HG03025 (cell line): ENCODE data around the gene DCDC2B.
A peak's percentile ranks its signal among the peaks of the same experiment; 100 is the strongest.
"Not testable (repeated sequence)": the region's sequence is repeated elsewhere in the genome, so short reads cannot be mapped to it uniquely, and the experiment has no call there.

Experiments used
- ATAC-seq: cut with Tn5 transposase; IDR thresholded peaks from one replicate; pipeline ENCODE4 v1.9.1; 2021; ENCODE audit warnings: mild to moderate bottlenecking, moderate library complexity; ENCODE audit not compliant: unreplicated experiment, low FRiP score

The DCDC2B gene

DNA sequence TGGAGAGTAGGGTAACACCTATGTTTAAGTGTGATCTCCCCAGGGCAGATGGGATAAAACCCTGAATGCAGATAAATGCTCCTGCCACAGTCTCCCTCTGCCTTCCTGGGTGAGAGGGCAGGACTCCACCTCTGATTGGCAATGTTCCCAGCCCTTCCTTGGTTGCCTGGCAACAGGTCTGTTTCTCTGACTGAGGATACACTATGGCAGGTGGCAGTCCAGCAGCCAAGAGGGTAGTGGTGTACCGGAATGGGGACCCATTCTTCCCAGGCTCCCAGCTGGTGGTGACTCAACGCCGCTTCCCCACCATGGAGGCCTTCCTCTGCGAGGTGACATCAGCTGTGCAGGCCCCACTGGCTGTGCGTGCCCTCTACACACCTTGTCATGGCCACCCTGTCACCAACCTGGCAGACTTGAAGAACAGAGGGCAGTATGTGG lies at the start of gene DCDC2B:
Gene DCDC2B, plus strand, starts transcription at position 199 of the 438 bp plus-strand sequence. Its CDS starts 5 bp downstream, at position 204.
- no peak for ATAC-seq

DNA sequence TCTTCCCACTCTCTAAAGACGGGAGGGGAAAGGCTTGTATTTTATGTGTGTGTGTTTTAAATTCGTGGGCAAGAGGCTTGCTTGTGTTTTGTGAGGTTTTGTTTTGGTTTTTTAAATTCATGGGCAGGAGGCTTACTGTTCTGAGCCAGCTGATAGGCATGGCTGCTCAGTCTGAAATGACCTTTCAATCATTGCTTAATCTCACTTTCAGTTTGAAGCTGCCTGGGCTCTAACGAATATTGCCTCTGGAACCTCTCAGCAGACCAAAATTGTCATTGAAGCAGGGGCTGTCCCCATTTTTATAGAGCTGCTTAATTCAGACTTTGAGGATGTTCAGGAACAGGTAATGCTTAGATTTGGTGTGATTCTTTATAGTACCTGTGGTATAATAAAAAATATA lies 49.7 kb upstream of the DCDC2B start:
- ATAC-seq = no peak

DNA sequence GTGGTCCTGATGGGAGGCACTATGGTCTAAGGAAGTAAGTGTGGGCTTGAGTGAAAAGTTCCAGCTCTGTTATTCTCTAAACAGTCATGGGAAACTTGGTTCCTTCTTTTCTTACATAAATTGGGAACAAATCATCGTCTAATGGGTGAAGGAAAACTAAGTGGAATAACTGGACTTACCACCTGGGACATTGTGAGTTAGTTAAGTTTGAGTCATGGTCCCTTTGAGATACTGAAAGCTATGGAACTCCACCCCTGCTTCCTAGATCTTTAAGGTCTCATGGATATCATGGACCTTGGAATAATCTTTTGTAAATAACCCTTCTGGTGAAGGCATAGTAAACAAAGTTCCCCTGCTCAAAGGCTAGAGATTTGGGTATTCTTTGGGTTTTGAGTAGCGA lies 45.5 kb upstream of the DCDC2B start:
- ATAC-seq = no peak

DNA sequence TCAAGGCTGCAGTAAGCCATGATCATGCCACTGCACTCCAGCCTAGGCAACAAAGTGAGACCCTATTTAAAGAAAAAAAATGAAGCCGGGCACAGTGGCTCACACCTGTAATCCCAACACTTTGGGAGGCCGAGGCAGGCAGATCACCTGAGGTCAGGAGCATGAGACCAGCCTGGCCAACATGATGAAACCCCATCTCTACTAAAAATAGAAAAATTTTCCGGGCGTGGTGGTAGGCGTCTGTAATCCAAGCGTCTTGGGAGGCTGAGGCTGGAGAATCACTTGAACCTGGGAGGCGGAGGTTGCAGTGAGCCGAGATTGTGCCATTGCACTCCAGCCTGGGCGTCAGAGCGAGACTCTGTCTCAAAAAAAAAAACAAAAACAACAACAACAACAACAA lies 43.3 kb upstream of the DCDC2B start:
- ATAC-seq = not testable (repeated sequence)

DNA sequence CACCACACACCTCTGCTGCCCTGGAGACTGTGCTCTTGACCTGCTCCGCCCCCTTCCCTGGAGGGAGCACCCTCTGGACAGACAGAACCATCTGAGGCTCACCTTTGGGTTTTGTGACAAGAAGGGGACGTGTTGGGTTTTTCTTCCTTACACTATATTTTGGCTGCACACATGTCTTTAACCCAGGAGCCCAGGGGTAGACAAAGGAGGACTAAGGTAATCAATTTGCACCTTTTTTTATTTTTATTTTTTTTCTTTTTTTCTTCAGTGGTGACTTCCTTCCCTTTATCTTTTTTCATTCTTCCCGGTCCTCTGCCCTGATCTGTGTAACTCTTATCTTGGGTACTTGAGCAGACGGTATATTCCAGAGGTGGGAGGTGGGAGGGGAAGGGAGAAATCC lies 37.9 kb upstream of the DCDC2B start:
- no peak for ATAC-seq

DNA sequence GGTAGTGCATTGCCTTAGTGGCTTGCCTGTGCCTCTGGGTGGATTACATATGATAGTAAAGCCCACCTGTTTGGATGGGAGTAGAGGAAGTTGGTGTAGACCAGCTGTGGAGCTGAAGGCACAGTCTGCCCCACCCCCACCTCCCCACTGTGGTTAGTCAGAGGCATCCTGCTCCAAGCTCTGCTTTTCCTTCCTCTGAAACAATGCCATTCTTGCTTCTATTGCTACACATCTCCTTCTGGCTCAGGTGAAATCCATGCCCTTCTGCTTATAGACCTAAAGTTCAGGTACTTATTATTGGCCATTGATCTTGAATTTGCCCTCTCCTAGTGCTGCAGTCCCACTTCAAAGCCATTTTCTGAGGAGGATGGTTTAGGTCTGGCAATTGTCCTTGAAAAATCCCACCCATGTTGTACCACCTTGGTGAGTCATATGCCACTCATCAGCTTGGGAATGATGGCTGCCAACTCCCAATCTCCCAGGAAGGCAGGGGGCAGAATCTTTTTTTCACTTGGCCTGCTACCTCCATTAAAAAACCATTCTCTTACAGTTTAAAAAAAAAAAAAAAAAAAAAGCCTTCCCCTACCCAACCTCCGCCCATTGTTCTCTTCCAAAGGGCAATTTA lies 36.2 kb upstream of the DCDC2B start:
- no peak for ATAC-seq

DNA sequence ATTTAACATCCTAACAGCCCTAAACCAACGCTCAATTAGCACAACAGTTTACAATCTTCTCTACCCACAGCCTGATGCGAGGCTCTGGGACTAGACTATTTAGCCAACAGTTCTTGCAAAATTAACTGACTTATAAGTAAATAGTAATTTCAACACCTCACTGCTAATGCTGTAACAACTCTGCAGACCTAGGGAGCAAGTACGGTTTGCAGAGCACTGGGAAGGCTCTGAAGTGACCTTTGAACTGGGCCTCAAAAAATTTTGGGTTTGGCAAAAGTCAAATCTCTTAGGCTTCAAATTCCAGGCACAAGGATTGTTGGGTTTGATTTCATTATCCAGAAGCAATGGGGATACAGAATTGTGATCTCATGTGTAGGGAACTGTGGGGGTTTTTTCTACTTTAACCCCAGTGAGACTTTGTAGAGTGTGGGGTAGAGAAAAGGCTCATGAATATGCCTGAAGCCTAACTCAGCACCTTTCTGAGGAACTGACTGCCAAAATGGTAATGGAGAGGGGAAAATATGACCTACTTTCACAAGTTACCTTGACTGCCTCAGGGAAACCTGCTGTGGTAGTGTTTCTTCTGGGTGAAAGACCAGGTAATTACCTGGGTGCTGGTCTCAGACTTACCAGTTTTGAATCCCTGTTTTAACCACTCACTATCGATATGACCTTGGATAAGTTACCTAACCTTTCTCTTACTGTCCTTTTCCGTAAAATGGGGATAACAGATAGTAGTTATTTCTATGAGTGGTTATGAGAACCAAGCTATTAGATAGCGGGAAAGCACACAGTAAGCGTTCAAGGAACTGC lies 30.3 kb upstream of the DCDC2B start:
- no peak for ATAC-seq

DNA sequence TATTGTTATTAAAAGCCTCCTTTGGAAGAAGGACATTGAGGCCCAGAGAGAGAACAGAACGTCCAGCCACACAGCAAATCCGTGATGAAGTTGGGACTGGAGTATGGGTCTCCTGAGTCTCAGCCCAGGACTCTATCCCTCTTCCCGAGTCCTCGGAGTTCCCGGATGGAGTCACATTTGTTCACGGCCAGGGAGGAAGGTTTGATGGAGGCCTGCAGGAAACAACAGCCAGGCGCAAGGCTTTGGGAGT lies 29.8 kb upstream of the DCDC2B start:
- no peak for ATAC-seq

DNA sequence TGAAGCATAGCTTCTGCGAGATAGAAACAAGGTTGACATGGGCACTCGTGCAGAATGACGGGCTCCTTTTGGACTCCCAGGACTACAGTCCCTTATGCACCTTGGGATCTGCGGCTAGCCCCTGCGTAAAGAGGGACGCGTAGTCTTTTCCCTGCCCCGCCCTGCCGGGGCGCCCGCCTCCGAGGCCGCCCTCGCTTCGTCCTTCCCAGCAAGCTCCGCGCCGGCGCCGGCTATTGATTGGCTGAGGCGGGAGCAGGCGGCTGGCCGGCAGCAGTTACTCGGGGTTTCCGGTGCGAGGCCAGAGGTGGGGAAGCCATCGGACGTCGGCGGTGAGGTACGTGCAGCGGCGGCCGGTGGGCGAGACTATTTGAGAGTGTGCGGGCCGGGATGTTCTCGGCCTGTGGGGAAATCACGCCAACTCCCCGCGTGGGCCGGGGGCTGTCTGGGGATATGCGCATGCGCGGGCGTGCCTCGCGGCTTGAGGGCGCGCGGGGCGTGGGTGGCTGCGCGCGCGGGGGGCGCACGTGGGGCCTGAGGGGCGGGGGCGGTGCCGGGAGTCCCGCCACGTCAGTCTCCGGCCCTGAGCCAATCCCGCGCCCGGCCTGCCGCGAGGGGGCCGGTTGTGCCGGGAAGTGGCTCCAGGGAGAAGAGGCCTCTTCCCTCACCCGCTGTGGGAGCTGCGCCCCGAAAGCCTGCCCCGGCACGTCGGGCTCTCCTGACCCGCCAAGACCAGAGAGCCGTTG lies 29.3 kb upstream of the DCDC2B start, which contains the start of gene TXLNA:
Gene TXLNA, plus strand, starts transcription at position 233 of the 743 bp plus-strand sequence. CDS start 671 bp downstream, outside the sequence.
- ATAC-seq = peak; percentile 74

DNA sequence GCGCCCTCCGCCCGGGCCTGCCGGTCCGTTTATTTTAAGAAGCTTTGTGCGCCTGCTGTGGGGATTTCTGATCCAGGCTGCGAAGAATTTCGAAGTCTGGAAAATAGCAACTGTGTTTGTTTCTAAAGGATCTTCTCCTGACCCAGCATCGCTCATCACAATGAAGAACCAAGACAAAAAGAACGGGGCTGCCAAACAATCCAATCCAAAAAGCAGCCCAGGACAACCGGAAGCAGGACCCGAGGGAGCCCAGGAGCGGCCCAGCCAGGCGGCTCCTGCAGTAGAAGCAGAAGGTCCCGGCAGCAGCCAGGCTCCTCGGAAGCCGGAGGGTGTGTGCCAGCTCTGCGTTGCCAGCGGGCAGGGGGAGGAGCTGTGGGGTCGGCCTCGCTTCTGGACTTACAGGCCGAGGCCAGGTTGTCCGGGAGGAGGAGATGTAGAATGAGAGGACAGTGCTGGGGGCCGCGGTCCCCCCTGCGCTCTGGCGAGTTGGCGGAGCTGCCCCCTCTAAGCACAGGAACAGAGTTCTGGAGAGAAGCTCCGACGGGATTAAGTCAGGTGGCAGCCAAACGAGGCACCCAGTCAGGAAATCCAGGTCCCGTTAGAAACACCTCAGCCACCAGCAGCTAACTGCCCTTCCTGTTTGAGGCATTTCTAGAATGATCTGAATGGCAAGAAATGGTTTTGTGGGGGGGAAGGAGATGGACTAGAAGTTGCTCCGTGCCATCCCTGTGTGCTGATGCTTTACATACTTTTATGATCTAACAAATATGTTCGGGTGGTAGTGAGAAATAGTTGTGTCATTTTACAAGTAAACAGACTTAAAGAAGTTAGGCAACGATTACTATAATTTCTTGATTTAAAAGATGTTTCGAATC lies 28.5 kb upstream of the DCDC2B start:
- ATAC-seq = no peak

DNA sequence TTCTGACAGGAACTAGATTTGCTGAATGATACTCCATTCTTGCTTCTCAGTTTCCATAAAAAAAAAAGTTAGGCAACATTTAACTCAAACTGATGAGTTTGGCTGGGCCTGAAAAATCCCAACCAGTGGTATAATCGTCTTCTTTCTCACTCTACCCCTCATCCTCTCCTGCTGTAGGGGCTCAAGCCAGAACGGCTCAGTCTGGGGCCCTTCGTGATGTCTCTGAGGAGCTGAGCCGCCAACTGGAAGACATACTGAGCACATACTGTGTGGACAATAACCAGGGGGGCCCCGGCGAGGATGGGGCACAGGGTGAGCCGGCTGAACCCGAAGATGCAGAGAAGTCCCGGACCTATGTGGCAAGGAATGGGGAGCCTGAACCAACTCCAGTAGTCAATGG lies 27.8 kb upstream of the DCDC2B start:
- no peak for ATAC-seq

DNA sequence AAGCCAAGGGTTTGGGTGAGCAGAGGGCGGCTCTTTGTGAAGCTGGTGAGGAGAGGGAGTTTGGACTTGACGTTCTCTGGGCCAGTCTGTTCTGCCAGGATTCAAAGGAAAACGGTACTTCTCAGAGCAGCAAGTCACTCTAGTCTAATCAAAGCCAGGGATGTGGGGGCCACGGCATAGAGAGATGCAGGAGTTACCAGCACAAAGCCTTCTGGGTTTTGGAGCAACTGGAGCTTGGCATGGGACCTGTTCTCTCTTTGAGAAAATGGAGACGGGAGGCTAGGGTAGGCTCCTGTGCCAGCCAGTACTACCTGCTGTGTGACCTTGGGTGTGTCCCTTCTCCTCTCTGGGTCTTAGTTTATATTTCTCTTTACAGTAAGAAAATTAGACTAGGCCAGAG lies 27.3 kb upstream of the DCDC2B start:
- ATAC-seq = no peak

DNA sequence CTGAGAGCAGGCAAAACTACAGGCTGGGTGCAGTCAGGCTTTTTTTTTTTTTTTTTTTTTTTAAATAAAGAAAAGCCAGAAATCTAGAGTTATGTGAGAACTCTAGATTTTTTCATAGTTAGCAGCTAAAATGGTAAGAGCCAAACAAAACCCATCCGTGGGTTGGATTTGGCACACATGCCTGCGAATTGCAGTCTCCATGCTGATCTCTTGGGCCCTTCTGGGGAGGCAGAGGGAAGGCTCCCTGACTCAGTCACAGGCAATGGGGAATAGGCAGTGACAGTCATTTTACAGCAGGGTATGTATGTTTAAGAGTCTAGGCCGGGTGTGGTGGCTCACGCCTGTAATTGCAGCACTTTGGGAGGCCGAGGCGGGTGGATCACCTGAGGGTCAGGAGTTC lies 26.8 kb upstream of the DCDC2B start:
- no peak for ATAC-seq

DNA sequence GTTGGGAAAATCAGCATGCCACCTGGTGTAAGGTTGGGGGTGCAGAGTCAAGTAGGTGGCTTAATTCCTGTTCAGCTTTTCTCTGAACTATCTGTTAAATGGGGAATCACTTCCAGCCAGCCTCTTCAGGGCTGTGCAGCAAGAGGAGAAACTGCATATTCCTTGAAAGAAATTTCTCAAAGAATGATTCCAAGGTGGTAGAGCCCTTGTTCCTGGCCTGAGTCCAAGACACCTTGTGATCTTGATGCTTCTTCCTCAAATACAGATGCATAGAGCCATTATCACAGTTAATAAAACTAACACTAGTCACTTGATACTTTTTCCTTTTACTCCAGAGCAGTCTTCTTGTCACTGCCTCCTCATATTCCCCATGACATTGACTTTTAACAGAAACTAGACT lies 24.2 kb upstream of the DCDC2B start:
- ATAC-seq = no peak

DNA sequence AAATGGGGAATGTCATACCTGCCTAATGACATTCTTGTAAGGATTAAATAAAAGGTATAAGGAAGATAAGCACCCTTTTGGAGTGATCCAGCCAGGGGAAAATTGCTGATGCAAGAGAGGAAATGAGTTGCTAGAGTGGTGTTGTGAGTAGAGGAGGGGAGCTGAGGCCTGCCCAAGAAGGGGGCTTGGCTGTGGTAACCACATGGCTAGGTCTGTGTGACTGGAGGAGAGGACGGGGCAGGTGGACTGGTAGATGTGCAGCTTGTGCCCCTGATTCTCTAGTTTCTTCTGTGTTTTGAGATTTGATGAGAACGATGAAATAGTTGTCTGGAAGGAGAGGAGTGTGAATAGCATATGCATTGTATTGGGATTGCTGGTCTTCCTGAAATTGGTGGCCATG lies 22.8 kb upstream of the DCDC2B start:
- no peak for ATAC-seq

DNA sequence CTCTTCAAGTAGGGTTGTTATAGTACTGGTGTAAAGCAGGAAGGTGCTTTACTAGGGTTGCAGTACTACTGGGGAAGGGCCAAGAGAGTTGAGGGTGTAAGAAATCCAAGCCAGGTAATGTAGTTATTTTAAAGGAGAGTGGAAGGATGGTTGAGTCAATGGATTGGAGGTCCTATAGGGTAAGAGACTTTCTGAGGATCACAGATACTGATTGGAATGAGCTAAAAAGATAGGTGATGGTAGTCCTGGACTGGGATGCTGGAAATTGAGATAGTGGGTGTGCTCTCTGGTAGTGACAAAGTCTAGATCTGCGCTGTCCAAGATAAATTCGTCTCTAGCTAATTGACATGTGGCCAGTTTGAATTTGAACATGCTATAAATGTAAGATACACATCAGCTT lies 22.4 kb upstream of the DCDC2B start:
- no peak for ATAC-seq

DNA sequence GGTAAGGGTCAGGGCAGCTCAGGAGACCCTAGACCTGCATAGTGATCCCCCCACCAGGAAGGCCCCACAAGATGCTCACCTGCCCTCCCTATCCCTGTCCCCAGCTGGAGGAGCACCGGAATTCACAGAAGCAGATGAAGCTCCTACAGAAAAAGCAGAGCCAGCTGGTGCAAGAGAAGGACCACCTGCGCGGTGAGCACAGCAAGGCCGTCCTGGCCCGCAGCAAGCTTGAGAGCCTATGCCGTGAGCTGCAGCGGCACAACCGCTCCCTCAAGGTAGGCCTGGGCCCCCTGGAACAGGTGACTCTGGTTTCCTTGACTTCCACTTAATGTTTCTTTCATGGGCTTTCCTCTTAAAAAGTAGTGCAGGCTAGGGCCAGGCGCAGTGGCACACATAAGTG lies 21.0 kb upstream of the DCDC2B start:
- no peak for ATAC-seq

DNA sequence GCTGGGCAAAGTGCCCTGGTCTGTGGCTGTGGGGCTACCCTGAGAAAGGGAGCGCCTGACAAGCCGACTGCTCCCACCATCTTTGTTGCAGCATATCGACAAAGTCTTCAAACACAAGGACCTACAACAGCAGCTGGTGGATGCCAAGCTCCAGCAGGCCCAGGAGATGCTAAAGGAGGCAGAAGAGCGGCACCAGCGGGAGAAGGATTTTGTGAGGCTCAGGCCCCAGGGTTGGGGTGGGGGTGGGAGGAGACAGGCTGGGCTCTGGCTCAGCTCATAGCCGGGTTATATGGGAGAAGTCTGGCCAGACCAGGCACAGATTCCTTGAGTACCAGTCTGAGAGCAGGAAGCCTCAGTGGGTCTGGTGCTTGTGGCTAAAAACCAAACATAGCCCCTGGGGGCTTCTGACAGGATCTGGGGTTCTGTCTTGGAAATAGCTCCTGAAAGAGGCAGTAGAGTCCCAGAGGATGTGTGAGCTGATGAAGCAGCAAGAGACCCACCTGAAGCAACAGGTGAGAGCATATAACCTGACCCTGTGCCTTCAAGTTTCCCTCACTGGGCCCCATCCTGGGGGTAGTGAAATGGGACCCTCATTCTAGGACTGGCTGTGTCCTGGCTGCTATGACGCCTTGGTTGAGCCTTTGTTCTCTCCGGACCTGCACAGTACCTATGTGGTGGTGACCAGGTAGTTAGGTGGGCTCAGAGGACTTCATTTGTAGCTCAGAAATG lies 16.5 kb upstream of the DCDC2B start:
- no peak for ATAC-seq

DNA sequence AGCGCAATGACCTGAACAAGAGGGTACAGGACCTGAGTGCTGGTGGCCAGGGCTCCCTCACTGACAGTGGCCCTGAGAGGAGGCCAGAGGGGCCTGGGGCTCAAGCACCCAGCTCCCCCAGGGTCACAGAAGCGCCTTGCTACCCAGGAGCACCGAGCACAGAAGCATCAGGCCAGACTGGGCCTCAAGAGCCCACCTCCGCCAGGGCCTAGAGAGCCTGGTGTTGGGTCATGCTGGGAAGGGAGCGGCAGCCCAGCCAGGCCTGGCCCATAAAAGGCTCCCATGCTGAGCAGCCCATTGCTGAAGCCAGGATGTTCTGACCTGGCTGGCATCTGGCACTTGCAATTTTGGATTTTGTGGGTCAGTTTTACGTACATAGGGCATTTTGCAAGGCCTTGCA lies 13.9 kb upstream of the DCDC2B start:
- ATAC-seq = no peak

DNA sequence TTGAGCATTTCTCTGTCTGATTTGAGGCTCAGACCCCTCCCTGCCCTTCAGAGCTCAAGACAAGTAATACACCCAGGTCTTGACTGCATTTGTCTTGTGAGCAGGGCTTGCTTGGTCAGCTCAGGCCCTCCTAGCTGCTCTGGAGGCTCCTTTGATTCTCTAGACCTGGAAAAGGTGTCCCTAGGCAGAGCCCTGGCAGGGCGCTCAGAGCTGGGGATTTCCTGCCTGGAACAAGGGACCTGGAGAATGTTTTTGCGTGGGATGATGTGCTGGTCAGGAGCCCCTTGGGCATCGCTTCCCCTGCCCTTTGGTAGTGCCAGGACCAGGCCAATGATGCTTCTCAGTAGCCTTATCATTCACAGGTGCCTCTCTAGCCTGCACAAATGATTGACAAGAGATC lies 13.4 kb upstream of the DCDC2B start:
- ATAC-seq = no peak
